ENCODE measurements around the gene SLC17A6. TPM values are rescaled to one million over a fixed set of nuclear protein-coding genes. Genes with fewer than 3 reads are reported as not detected.

The SLC17A6 gene
- total RNA-seq: not detected

DNA sequence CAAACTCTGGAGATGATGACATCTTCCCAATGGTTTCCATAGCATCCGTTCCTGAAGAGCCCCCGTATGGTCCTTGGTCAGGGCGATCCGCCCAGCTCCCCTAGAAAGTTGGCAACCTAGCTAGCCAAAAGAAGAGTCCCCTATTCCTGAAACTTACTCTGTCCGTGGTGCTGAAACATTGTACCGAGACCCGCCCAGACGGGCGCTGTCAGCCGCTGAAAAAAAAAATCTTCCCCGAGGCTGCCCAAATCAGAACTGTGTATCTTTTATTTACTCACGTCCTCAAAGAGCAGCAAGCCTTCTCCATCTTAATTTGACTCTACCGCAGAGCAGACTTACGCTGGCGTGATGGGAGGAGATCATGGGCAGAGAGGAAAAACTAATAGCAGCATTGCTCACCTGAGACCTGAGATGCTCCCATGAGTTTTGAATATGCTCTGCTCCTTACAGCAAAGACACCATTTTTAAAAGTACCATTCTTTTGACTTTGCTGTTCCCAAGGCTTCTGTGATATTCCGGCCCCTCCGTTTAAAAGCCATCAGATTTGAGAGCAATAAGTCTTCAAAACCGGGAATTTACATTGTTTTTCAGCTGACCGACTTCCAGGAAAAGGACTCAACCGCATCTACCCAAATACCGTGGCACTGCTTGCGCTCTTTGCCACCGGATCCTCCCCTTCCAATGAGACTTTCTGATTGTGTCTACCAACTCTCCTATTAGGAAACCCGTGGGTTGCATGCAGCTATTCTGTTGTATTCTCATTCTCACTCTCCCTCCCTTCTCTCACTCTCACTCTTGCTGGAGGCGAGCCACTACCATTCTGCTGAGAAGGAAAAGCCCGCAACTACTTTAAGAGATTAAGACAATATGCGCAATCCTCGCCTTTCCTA, at the start of gene SLC17A6:
SLC17A6 (plus strand) TSS at position 786 of the 890 bp plus-strand sequence. CDS start 153 bp downstream, outside the sequence.
- ATAC-seq (ENCODE audit: low FRiP score in 2 of 2) (no peak), DNase-seq (no peak)
- TF ChIP-seq POLR2A (IDR thresholded peaks at IDR 0.05) (no peak), EP300 (IDR thresholded peaks at IDR 0.05) (no peak), POLR2AphosphoS5 (IDR thresholded peaks at IDR 0.05) (no peak)
- TF ChIP-seq, protein P1, sequence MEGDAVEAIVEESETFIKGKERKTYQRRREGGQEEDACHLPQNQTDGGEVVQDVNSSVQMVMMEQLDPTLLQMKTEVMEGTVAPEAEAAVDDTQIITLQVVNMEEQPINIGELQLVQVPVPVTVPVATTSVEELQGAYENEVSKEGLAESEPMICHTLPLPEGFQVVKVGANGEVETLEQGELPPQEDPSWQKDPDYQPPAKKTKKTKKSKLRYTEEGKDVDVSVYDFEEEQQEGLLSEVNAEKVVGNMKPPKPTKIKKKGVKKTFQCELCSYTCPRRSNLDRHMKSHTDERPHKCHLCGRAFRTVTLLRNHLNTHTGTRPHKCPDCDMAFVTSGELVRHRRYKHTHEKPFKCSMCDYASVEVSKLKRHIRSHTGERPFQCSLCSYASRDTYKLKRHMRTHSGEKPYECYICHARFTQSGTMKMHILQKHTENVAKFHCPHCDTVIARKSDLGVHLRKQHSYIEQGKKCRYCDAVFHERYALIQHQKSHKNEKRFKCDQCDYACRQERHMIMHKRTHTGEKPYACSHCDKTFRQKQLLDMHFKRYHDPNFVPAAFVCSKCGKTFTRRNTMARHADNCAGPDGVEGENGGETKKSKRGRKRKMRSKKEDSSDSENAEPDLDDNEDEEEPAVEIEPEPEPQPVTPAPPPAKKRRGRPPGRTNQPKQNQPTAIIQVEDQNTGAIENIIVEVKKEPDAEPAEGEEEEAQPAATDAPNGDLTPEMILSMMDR (IDR thresholded peaks at IDR 0.05): no peak
- Histone ChIP-seq H3K27me3 (peaks cover 0 to 35% (median 14%) of the 10 kb centered on the region in 4 donors), H3K4me3 (no peak within 1 kb of the TSS), H3K4me1 (peaks cover 0 to 2% (median 0%) of the 10 kb centered on the region in 4 donors), H3K27ac (no peak within 1 kb of the TSS), H3K9me3 (no peaks in the 10 kb centered on the region), H3K36me3 (no peaks in the 10 kb centered on the region)
- 6% methylated on average over 28 of the region's 28 CpGs for WGBS, 2 donors

GRCh38 chr11:22302368-22302767, 35.8 kb upstream of the SLC17A6 start:
- no peaks in the 10 kb centered on the region for H3K9me3 ChIP-seq
- H3K27ac ChIP-seq: no peak overlapping the region
- ATAC-seq (ENCODE audit: low FRiP score in 2 of 2) (no peak), DNase-seq (no peak)
- no peak overlapping the region for H3K4me3 ChIP-seq
- TF ChIP-seq POLR2A (IDR thresholded peaks at IDR 0.05) (no peak), POLR2AphosphoS5 (IDR thresholded peaks at IDR 0.05) (no peak), EP300 (IDR thresholded peaks at IDR 0.05) (no peak)
- TF ChIP-seq, protein P1 (IDR thresholded peaks at IDR 0.05): no peak
- no peaks in the 10 kb centered on the region for H3K36me3 ChIP-seq
- no peaks in the 10 kb centered on the region for H3K4me1 ChIP-seq
- no peaks in the 10 kb centered on the region for H3K27me3 ChIP-seq

DNA sequence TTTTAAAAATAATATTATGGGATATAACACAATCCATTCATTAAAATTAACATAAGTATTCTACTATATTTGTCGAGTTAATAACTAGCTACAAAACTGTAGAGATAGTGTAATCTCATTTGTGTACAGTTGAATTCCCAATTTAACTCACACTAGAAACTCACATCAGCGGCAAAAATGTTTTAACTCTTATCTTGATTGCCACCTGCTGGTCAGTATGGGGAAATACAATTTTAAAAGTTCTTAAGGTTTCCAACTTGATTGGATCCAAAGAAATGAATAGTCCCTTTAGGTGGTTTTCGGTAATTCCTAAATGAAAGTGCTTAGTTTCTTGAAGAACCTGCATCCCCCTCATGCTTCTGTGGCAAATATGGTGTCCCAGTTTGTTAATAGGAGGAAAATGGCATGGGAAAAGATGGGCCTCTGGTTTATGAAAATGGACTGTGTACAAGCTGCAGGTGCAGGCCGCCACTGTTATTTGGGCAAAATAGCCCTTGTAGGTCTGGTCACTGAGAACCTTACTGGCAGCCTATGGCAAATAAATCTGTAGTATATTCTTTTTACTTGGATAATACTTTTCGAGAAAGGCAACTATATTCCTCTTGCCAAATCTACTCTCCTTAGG, 33.7 kb upstream of the SLC17A6 start:
- Histone ChIP-seq H3K27ac (no peak overlapping the region), H3K36me3 (no peaks in the 10 kb centered on the region), H3K4me3 (no peak overlapping the region), H3K27me3 (no peaks in the 10 kb centered on the region), H3K4me1 (no peaks in the 10 kb centered on the region), H3K9me3 (no peaks in the 10 kb centered on the region)
- TF ChIP-seq EP300 (IDR thresholded peaks at IDR 0.05): no peak
- no peak for TF ChIP-seq POLR2A (IDR thresholded peaks at IDR 0.05)
- TF ChIP-seq, protein P1 (IDR thresholded peaks at IDR 0.05): peak; percentile 37 to 70 (median 60)
- TF ChIP-seq POLR2AphosphoS5 (IDR thresholded peaks at IDR 0.05): no peak
- DNase-seq (no peak), ATAC-seq (ENCODE audit: low FRiP score in 2 of 2) (peak in 1 of 2 donors; percentile 49)
- 46 to 48% methylated on average over 5 of the region's 5 CpGs for WGBS, 2 donors

DNA sequence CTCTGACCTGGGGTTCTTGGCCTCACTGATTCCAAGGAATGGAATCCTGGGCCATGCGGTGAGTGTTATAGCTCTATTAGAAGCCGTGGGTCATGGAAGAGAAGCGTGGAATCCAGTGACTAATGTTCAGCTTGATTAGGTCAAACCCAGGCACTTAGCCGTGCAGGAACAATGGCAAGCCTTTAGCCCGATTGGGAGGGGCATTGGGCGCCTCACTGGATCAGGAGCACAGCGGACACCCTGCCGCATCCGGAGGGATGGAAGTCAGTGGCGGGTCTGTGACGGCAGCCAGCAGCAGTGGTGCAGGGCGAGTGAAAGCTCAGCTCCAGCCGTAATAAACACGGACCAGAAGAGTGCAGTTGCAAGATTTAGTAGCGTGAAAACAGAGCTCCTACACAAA, 20.5 kb upstream of the SLC17A6 start:
- no peaks in the 10 kb centered on the region for H3K36me3 ChIP-seq
- WGBS, 2 donors: 85 to 92% methylated on average over 15 of the region's 15 CpGs
- DNase-seq: peak in 1 of 2 donors; percentile 21
- no peak overlapping the region for H3K4me3 ChIP-seq
- TF ChIP-seq, protein P1 (IDR thresholded peaks at IDR 0.05): no peak
- TF ChIP-seq POLR2AphosphoS5 (IDR thresholded peaks at IDR 0.05): no peak
- TF ChIP-seq POLR2A (IDR thresholded peaks at IDR 0.05): no peak
- no peak for ATAC-seq (ENCODE audit: low FRiP score in 2 of 2)
- H3K27ac ChIP-seq: no peak overlapping the region
- H3K9me3 ChIP-seq: no peaks in the 10 kb centered on the region
- H3K4me1 ChIP-seq: no peaks in the 10 kb centered on the region
- H3K27me3 ChIP-seq: no peaks in the 10 kb centered on the region

Measured in upper lobe of left lung (tissue), 6 donors.